Thyroid gland (tissue), 4 donors: Measurements from ENCODE around the gene AGPAT4. TPM values are rescaled to one million over a fixed set of nuclear protein-coding genes. Genes with fewer than 3 reads are reported as not detected.

Experiments used
- DNase-seq, 2 donors: peaks; one replicate each; pipeline ENCODE4 v3.0.0-alpha.2; 2019
- H3K27ac ChIP-seq, 3 donors: fragments of 200-600 bp; sonication (generic); 1 replicate in 2 of 3; 2 replicates in 1 of 3; pipeline ENCODE4 v1.5.1; 2016 to 2019; ENCODE audit warnings: mild to moderate bottlenecking in 1 of 3, moderate library complexity in 1 of 3
- H3K27me3 ChIP-seq: fragments of 200-600 bp; sonication (generic); one replicate; pipeline ENCODE4 v1.5.1; 2019
- H3K36me3 ChIP-seq, 2 donors: fragments of 200-600 bp; sonication (generic); one replicate each; pipeline ENCODE4 v1.5.1; 2016 to 2019
- H3K4me1 ChIP-seq, 2 donors: fragments of 200-600 bp; sonication (generic); one replicate each; pipeline ENCODE4 v1.5.1; 2017 to 2019
- H3K4me3 ChIP-seq, 3 donors: fragments of 200-600 bp; sonication (generic); replicated peaks in 1 of 3; 1 replicate in 2 of 3; 2 replicates in 1 of 3; pipeline ENCODE4 v1.5.1; 2016; ENCODE audit warnings: mild to moderate bottlenecking in 1 of 3
- H3K9me3 ChIP-seq: fragments of 200-600 bp; sonication (generic); one replicate; pipeline ENCODE4 v1.5.1; 2017
- POLR2A ChIP-seq, 2 donors: fragments of 450-650 bp; IDR thresholded peaks; one replicate each; pipeline ENCODE4 v1.6.1; 2017; ENCODE audit warnings: antibody characterized with exemption in 2 of 2, mild to moderate bottlenecking in 2 of 2, moderate library complexity in 1 of 2
- WGBS, 2 donors: methylation state at CpG; one replicate each; pipeline ENCODE4 v1.1.5; 2017; 5-methylcytosine and 5-hydroxymethylcytosine counted together
- intact Hi-C: fragments of 100-400 bp; cut with DNase I; formaldehyde crosslinking; loops from one replicate; pipeline ENCODE4 v1.15.1; 2023
- total RNA-seq, 4 donors: library from RNA; depleted of rRNA; stranded (reverse); fragments of >200 nt; gene quantifications; one replicate each; pipeline ENCODE4 v1.2.3, GENCODE V29; 2016
- TF ChIP-seq, protein P1 (sequence below), 6 experiments: fragments of 200-600 bp in 3 of 6; fragments of 450-650 bp in 3 of 6; sonication (generic) in 3 of 6; IDR thresholded peaks; one replicate each; pipeline ENCODE4 v1.5.1; 2016 to 2019; ENCODE audit warnings: antibody characterized with exemption in 6 of 6, mild to moderate bottlenecking in 2 of 6, inconsistent platforms in 1 of 6, moderate library complexity in 1 of 6

AGPAT4 gene
- total RNA-seq, 4 donors from 2014 or later: 6.1 to 12.8 (median 6.9) TPM

DNA sequence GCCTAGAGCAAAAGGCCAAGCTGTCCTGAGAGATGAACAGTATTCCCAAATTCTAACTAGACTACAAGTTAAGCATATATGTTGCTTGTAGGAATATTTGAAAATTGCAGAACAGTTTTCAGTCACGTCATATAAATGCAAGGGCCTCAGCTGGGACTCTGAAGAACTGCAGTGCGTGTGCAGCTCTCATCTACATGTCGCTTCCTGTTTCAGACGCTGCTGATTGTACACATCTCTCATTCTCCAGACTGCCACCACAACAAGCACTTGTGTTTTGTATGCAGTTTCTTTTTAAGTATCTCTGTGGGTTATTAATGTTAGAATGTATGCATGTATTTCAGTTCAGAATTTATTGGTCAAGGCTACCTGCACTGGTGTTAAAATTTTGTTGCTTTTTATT, 162.6 kb downstream of the AGPAT4 start:
- H3K36me3 ChIP-seq: peaks cover 46 to 64% of the 10 kb centered on the region in 2 donors

DNA sequence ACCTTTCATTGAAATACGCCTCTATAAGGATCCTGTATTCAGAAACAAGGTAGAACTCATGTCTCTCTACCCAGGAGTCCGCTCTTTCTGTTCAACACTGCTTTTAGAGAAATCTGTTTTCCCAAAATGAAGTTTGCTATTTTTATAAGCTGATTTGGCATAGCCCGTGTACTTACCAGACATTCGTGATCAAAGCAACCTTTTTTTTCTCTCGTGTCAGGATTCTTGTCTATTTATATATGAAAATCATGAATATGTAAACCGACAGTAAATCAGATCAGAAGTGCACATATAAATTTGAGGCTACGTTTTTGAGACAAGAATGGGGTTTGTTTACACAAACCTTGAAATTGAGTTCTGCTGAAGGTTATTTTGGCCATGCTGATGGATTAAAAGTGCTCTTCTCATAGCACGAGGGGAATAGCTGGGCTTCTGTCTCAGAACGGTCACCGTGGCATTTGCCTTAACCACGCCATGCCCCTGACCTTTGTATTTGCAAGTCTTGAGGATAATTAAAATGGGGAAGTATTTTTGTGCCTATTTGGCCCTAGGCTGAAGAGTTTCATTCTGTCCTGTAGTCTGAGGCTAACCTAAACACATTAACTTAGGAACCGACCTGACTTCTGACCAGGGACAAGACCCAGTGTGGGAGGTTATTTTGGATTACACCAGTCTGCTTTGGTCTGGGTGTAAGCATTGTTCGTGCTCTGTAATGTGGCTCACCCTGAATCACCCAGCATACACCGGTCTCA, 163.7 kb downstream of the AGPAT4 start:
- H3K4me3 ChIP-seq: no peak overlapping the region
- WGBS, 2 donors: 96% methylated on average over 14 of the region's 14 CpGs
- intact Hi-C loops: no loop called here

More for the DNA sequence above, 162.6 kb downstream of the AGPAT4 start:
- no peak overlapping the region for H3K27ac ChIP-seq
- H3K27me3 ChIP-seq: no peaks in the 10 kb centered on the region
- TF ChIP-seq, protein P1, sequence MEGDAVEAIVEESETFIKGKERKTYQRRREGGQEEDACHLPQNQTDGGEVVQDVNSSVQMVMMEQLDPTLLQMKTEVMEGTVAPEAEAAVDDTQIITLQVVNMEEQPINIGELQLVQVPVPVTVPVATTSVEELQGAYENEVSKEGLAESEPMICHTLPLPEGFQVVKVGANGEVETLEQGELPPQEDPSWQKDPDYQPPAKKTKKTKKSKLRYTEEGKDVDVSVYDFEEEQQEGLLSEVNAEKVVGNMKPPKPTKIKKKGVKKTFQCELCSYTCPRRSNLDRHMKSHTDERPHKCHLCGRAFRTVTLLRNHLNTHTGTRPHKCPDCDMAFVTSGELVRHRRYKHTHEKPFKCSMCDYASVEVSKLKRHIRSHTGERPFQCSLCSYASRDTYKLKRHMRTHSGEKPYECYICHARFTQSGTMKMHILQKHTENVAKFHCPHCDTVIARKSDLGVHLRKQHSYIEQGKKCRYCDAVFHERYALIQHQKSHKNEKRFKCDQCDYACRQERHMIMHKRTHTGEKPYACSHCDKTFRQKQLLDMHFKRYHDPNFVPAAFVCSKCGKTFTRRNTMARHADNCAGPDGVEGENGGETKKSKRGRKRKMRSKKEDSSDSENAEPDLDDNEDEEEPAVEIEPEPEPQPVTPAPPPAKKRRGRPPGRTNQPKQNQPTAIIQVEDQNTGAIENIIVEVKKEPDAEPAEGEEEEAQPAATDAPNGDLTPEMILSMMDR (IDR thresholded peaks at IDR 0.05): no peak
- TF ChIP-seq POLR2A (IDR thresholded peaks at IDR 0.05): no peak
- DNase-seq: no peak
- intact Hi-C loops: no loop called here
- H3K4me3 ChIP-seq: no peak overlapping the region
- 90 to 96% methylated on average over 4 of the region's 4 CpGs for WGBS, 2 donors
- H3K9me3 ChIP-seq: no peaks in the 10 kb centered on the region
- H3K4me1 ChIP-seq: no peaks in the 10 kb centered on the region

DNA sequence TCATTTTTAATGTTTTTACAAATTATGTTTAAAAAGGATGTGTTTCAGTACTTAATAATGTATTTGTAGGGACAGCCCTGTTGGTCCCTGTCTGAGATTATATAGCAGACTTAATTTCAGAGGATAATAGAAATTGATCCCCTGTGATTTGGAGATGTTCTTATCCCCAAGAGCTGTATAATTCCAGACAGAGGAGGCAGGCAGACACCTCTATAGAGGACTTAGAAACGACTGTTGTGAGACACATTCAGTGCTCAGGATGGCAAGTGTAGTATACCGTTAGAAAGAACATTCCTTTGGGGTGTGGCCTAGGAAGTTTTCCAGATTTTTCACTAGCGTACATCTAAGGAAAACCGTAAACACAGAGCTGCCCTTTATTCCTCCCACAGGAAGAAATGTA, 164.5 kb downstream of the AGPAT4 start:
- peaks cover 46 to 69% of the 10 kb centered on the region in 2 donors for H3K36me3 ChIP-seq
- intact Hi-C loops: no loop called here
- no peak overlapping the region for H3K27ac ChIP-seq
- TF ChIP-seq, protein P1 (IDR thresholded peaks at IDR 0.05): no peak
- no peak for TF ChIP-seq POLR2A (IDR thresholded peaks at IDR 0.05)
- 88 to 90% methylated on average over 4 of the region's 4 CpGs for WGBS, 2 donors
- no peaks in the 10 kb centered on the region for H3K9me3 ChIP-seq
- no peak overlapping the region for H3K4me3 ChIP-seq
- H3K27me3 ChIP-seq: no peaks in the 10 kb centered on the region
- DNase-seq: no peak
- no peaks in the 10 kb centered on the region for H3K4me1 ChIP-seq

More for the DNA sequence above, 163.7 kb downstream of the AGPAT4 start:
- H3K4me1 ChIP-seq: no peaks in the 10 kb centered on the region
- H3K9me3 ChIP-seq: no peaks in the 10 kb centered on the region
- H3K27me3 ChIP-seq: no peaks in the 10 kb centered on the region
- no peak for DNase-seq
- TF ChIP-seq, protein P1 (IDR thresholded peaks at IDR 0.05): no peak
- TF ChIP-seq POLR2A (IDR thresholded peaks at IDR 0.05): no peak
- peaks cover 46 to 69% of the 10 kb centered on the region in 2 donors for H3K36me3 ChIP-seq
- H3K27ac ChIP-seq: no peak overlapping the region

DNA sequence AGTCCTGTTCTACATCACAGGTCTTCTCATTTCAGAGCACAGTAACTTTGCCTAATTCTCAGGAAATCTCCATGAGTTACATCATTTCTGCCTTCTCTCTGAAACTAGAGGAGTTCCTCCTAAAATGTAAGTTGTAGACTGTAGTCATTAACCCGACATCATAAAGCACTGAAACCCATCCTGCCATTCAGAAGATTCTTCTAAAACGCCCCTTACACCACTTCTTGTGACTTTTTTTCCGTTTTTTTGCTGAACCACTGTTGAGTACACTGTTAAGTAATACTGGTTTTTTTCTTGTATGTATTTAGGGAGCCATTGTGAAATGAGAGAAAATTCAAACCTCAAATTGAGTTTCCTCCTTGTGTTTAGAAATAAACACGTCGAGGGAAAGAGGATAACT, 164.9 kb downstream of the AGPAT4 start:
- TF ChIP-seq POLR2A (IDR thresholded peaks at IDR 0.05): no peak
- TF ChIP-seq, protein P1 (IDR thresholded peaks at IDR 0.05): no peak
- Histone ChIP-seq H3K27ac (no peak overlapping the region), H3K36me3 (peaks cover 46 to 69% of the 10 kb centered on the region in 2 donors), H3K27me3 (no peaks in the 10 kb centered on the region), H3K4me1 (no peaks in the 10 kb centered on the region), H3K4me3 (no peak overlapping the region), H3K9me3 (no peaks in the 10 kb centered on the region)
- WGBS, 2 donors: 92 to 94% methylated on average over 5 of the region's 5 CpGs
- no peak for DNase-seq
- intact Hi-C loops: no loop called here
